A673 (cell line): ENCODE data around the gene GALP.

Experiments used
- EZH2 ChIP-seq: fragments of 200-600 bp; sonication (generic); IDR thresholded peaks from 2 replicates; pipeline ENCODE4 v1.6.1; 2017; ENCODE audit warnings: borderline replicate concordance, low read depth, mild to moderate bottlenecking, mixed read lengths, antibody characterized with exemption, low read length; ENCODE audit not compliant: poor library complexity, severe bottlenecking
- TF ChIP-seq, protein P1 (sequence below): fragments of 300-800, 200-600 bp; sonication (generic); conservative IDR thresholded peaks from 2 replicates; pipeline ENCODE4 v1.5.1; 2017; ENCODE audit warnings: low read depth, mild to moderate bottlenecking, antibody characterized with exemption, low read length, moderate library complexity, mixed read lengths

GRCh38 chr19:56167064-56167578 lies 8.7 kb upstream of the GALP start:
- TF ChIP-seq, protein P1, sequence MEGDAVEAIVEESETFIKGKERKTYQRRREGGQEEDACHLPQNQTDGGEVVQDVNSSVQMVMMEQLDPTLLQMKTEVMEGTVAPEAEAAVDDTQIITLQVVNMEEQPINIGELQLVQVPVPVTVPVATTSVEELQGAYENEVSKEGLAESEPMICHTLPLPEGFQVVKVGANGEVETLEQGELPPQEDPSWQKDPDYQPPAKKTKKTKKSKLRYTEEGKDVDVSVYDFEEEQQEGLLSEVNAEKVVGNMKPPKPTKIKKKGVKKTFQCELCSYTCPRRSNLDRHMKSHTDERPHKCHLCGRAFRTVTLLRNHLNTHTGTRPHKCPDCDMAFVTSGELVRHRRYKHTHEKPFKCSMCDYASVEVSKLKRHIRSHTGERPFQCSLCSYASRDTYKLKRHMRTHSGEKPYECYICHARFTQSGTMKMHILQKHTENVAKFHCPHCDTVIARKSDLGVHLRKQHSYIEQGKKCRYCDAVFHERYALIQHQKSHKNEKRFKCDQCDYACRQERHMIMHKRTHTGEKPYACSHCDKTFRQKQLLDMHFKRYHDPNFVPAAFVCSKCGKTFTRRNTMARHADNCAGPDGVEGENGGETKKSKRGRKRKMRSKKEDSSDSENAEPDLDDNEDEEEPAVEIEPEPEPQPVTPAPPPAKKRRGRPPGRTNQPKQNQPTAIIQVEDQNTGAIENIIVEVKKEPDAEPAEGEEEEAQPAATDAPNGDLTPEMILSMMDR: no peak
- no peak for TF ChIP-seq EZH2
